Neural cell (in vitro differentiated cells): Measurements from ENCODE around the gene FBLN5. TPM values are rescaled to one million over a fixed set of nuclear protein-coding genes. Genes with fewer than 3 reads are reported as not detected.
A peak's percentile ranks its signal among the peaks of the same experiment; 100 is the strongest.

Experiments
- H2AFZ ChIP-seq: fragments of 200-600, 300-800 bp; sonication (generic), shearing (Covaris generic); 2 replicates; pipeline ENCODE4 v1.6.0; 2014; ENCODE audit warnings: low read depth, mild to moderate bottlenecking, antibody characterized with exemption, low read length, moderate library complexity
- H3F3A ChIP-seq: fragments of 200-600 bp; shearing (Covaris generic); 2 replicates; pipeline ENCODE4 v1.6.1; 2016; ENCODE audit warnings: mild to moderate bottlenecking, moderate library complexity, mixed read lengths, antibody characterized with exemption, low read length; ENCODE audit not compliant: insufficient read depth, poor library complexity, severe bottlenecking
- H3K27ac ChIP-seq: fragments of 200-600, 300-800 bp; sonication (generic), shearing (Covaris generic); 2 replicates; pipeline ENCODE4 v1.5.1; 2014; ENCODE audit warnings: mild to moderate bottlenecking, low read length, moderate library complexity
- H3K27me3 ChIP-seq: fragments of 300-800, 200-600 bp; sonication (generic), shearing (Covaris generic); 2 replicates; pipeline ENCODE4 v1.6.0; 2014; ENCODE audit warnings: mild to moderate bottlenecking, low read depth, low read length, moderate library complexity; ENCODE audit not compliant: insufficient read depth
- H3K36me3 ChIP-seq: fragments of 300-800, 200-600 bp; sonication (generic), shearing (Covaris generic); 2 replicates; pipeline ENCODE4 v1.5.1; 2014; ENCODE audit warnings: mild to moderate bottlenecking, antibody characterized with exemption, low read length, moderate library complexity; ENCODE audit not compliant: insufficient read depth
- H3K4me2 ChIP-seq: fragments of 300-800, 200-600 bp; sonication (generic), shearing (Covaris generic); 2 replicates; pipeline ENCODE4 v1.6.0; 2014; ENCODE audit warnings: mild to moderate bottlenecking, low read length
- H3K4me3 ChIP-seq: fragments of 300-800, 200-600 bp; sonication (generic), shearing (Covaris generic); 2 replicates; pipeline ENCODE4 v1.5.1; 2014; ENCODE audit warnings: mild to moderate bottlenecking, low read length, moderate library complexity
- H3K79me2 ChIP-seq: fragments of 200-600 bp; shearing (Covaris generic); replicated peaks from 2 replicates; pipeline ENCODE4 v1.6.0; 2014; ENCODE audit warnings: mild to moderate bottlenecking, low read length, moderate library complexity; ENCODE audit not compliant: insufficient read depth
- H3K9ac ChIP-seq: fragments of 300-800, 200-600 bp; sonication (generic), shearing (Covaris generic); 2 replicates; pipeline ENCODE4 v1.6.1; 2016; ENCODE audit warnings: mild to moderate bottlenecking, low read length, mixed read lengths
- H3K9me2 ChIP-seq: fragments of 200-600 bp; shearing (Covaris generic); 2 replicates; pipeline ENCODE4 v1.6.1; 2016; ENCODE audit warnings: mild to moderate bottlenecking, low read length, mixed read lengths; ENCODE audit not compliant: insufficient read depth
- H3K9me3 ChIP-seq: fragments of 200-600, 300-800 bp; sonication (generic), shearing (Covaris generic); 2 replicates; pipeline ENCODE4 v1.6.1; 2016; ENCODE audit warnings: mild to moderate bottlenecking, mixed run types, low read length, moderate library complexity, mixed read lengths
- H4K20me1 ChIP-seq: fragments of 200-600 bp; shearing (Covaris generic); 2 replicates; pipeline ENCODE4 v1.6.1; 2016; ENCODE audit warnings: mild to moderate bottlenecking, mixed run types; ENCODE audit not compliant: insufficient read depth
- EP300 ChIP-seq: fragments of 450-650 bp; conservative IDR thresholded peaks from 2 replicates; pipeline ENCODE4 v1.6.1; 2014; ENCODE audit warnings: antibody characterized with exemption, mild to moderate bottlenecking, moderate library complexity; ENCODE audit not compliant: poor library complexity, severe bottlenecking
- EZH2 ChIP-seq: fragments of 200-600, 300-800 bp; shearing (Covaris generic), sonication (generic); IDR thresholded peaks from 2 replicates; pipeline ENCODE4 v1.6.1; 2014; ENCODE audit warnings: antibody characterized with exemption, low read length, borderline replicate concordance, mild to moderate bottlenecking; ENCODE audit not compliant: insufficient read depth, poor library complexity, severe bottlenecking
- MXI1 ChIP-seq: fragments of 450-650 bp; conservative IDR thresholded peaks from 2 replicates; pipeline ENCODE4 v1.6.1; 2014; ENCODE audit warnings: antibody characterized with exemption, mild to moderate bottlenecking; ENCODE audit not compliant: poor library complexity, severe bottlenecking
- POLR2AphosphoS5 ChIP-seq: IDR thresholded peaks from 2 replicates; pipeline ENCODE4 v1.6.1; 2012
- RAD21 ChIP-seq: fragments of 450-650 bp; conservative IDR thresholded peaks from 2 replicates; pipeline ENCODE4 v1.6.1; 2014; ENCODE audit warnings: antibody characterized with exemption, mild to moderate bottlenecking, moderate library complexity
- SMC3 ChIP-seq: fragments of 450-650 bp; conservative IDR thresholded peaks from 2 replicates; pipeline ENCODE4 v1.6.1; 2014; ENCODE audit warnings: antibody characterized with exemption, mild to moderate bottlenecking, moderate library complexity; ENCODE audit not compliant: poor library complexity
- TAF1 ChIP-seq: IDR thresholded peaks from 2 replicates; pipeline ENCODE4 v1.6.1; 2012; ENCODE audit warnings: low read depth
- polyA minus RNA-seq: library from RNA; depleted of rRNA, polyadenylated mRNA; stranded (reverse); fragments of >200 nt; gene quantifications from 2 replicates; pipeline ENCODE4 v1.2.3, GENCODE V29; 2014
- polyA plus RNA-seq: library from polyadenylated mRNA; depleted of rRNA; stranded (reverse); fragments of >200 nt; gene quantifications from 2 replicates; pipeline ENCODE4 v1.2.3, GENCODE V29; 2014
- TF ChIP-seq, protein P1 (sequence below): fragments of 450-650 bp; IDR thresholded peaks from 2 replicates; pipeline ENCODE4 v1.5.1; 2014; ENCODE audit warnings: antibody characterized with exemption, mild to moderate bottlenecking, moderate library complexity; ENCODE audit not compliant: poor library complexity, severe bottlenecking
- TF ChIP-seq, protein P2 (sequence below): IDR thresholded peaks from 2 replicates; pipeline ENCODE4 v1.6.1; 2012; ENCODE audit warnings: borderline replicate concordance

FBLN5 gene, protein sequence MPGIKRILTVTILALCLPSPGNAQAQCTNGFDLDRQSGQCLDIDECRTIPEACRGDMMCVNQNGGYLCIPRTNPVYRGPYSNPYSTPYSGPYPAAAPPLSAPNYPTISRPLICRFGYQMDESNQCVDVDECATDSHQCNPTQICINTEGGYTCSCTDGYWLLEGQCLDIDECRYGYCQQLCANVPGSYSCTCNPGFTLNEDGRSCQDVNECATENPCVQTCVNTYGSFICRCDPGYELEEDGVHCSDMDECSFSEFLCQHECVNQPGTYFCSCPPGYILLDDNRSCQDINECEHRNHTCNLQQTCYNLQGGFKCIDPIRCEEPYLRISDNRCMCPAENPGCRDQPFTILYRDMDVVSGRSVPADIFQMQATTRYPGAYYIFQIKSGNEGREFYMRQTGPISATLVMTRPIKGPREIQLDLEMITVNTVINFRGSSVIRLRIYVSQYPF
- 0.78 and 1.5 TPM in 2 replicates for polyA plus RNA-seq
- polyA minus RNA-seq, result 0.58 TPM in 1 of 2 replicates, not detected in the other

DNA sequence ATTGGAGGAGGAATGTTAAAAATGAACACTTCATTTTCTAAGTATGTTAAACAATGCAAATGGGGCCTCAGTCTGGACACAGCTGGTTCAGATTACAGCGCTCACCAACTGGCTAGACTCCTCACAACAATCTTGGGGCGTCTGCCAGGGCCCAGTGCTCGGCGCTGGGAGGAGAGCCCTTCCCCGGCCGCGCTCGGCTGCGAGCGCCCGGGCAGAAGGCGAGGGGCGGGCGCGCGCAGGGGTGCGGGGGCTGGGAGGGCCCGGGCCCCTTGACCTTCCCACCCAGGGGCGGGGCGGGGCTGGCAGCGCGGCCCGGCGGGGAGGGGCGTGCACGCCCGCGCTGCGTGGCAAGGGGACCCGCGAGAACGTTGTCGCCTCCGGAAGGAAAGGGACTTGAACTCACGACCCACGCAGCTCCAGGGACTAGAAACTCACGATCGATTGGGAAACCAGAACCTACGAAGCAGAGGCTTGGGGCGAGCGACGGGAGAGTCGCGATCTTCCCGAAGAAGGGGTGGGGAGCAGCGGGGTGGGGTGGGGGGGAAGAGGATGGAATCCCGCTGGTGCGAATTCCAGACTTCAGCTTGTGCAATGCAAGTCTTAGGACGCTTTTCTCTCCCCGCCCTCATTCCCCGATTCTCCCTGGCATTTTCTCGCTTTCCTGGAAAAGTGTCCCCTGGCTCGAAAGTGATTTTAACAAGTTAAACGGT lies at the start of gene FBLN5:
Gene FBLN5, minus strand, starts transcription at position 220 of the 710 bp plus-strand sequence. CDS start 465 bp downstream, outside the sequence.
- H3K27me3 ChIP-seq, result peaks cover 24% of the 10 kb centered on the region
- no peaks in the 10 kb centered on the region for H3K9me2 ChIP-seq
- no peaks in the 10 kb centered on the region for H3K36me3 ChIP-seq
- H3K27ac ChIP-seq, result no peak within 1 kb of the TSS
- no peak within 1 kb of the TSS for H3K4me2 ChIP-seq
- H3K79me2 ChIP-seq, result no peaks in the 10 kb centered on the region
- H4K20me1 ChIP-seq, result no peaks in the 10 kb centered on the region
- no peaks in the 10 kb centered on the region for H3F3A ChIP-seq
- peak within 1 kb of the TSS; percentile 56 for H3K4me3 ChIP-seq
- peak within 1 kb of the TSS; percentile 8 for H2AFZ ChIP-seq
- H3K9ac ChIP-seq, result no peak within 1 kb of the TSS
- no peaks in the 10 kb centered on the region for H3K9me3 ChIP-seq
- TF ChIP-seq MXI1 (no peak), RAD21 (no peak), EZH2 (no peak), SMC3 (no peak), EP300 (no peak), TAF1 (no peak), POLR2AphosphoS5 (no peak)
- TF ChIP-seq, protein P1, sequence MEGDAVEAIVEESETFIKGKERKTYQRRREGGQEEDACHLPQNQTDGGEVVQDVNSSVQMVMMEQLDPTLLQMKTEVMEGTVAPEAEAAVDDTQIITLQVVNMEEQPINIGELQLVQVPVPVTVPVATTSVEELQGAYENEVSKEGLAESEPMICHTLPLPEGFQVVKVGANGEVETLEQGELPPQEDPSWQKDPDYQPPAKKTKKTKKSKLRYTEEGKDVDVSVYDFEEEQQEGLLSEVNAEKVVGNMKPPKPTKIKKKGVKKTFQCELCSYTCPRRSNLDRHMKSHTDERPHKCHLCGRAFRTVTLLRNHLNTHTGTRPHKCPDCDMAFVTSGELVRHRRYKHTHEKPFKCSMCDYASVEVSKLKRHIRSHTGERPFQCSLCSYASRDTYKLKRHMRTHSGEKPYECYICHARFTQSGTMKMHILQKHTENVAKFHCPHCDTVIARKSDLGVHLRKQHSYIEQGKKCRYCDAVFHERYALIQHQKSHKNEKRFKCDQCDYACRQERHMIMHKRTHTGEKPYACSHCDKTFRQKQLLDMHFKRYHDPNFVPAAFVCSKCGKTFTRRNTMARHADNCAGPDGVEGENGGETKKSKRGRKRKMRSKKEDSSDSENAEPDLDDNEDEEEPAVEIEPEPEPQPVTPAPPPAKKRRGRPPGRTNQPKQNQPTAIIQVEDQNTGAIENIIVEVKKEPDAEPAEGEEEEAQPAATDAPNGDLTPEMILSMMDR, result no peak
- TF ChIP-seq, protein P2, sequence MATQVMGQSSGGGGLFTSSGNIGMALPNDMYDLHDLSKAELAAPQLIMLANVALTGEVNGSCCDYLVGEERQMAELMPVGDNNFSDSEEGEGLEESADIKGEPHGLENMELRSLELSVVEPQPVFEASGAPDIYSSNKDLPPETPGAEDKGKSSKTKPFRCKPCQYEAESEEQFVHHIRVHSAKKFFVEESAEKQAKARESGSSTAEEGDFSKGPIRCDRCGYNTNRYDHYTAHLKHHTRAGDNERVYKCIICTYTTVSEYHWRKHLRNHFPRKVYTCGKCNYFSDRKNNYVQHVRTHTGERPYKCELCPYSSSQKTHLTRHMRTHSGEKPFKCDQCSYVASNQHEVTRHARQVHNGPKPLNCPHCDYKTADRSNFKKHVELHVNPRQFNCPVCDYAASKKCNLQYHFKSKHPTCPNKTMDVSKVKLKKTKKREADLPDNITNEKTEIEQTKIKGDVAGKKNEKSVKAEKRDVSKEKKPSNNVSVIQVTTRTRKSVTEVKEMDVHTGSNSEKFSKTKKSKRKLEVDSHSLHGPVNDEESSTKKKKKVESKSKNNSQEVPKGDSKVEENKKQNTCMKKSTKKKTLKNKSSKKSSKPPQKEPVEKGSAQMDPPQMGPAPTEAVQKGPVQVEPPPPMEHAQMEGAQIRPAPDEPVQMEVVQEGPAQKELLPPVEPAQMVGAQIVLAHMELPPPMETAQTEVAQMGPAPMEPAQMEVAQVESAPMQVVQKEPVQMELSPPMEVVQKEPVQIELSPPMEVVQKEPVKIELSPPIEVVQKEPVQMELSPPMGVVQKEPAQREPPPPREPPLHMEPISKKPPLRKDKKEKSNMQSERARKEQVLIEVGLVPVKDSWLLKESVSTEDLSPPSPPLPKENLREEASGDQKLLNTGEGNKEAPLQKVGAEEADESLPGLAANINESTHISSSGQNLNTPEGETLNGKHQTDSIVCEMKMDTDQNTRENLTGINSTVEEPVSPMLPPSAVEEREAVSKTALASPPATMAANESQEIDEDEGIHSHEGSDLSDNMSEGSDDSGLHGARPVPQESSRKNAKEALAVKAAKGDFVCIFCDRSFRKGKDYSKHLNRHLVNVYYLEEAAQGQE, result no peak

DNA sequence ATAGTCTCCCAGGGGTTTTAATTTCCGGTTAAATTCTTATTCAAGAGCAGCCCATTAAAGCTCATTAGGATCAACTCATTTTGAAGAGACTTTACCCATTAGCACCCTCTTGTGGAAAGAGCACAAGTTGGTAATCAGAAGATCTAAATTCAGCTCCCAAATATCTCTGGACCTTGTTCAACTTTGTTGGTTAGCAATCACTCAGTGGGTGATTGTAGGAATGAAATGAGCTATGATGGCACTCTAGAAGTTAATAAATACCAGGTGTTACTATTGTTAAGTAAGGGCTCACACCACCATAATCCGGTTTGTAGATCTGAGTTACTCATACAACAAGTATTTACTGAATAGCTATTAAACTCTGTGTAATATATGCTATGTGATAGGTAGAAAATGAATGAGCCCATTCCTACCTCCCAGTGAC lies 49.5 kb upstream of the FBLN5 start:
- Histone ChIP-seq H3K36me3 (no peaks in the 10 kb centered on the region), H3K27me3 (no peaks in the 10 kb centered on the region), H3K4me3 (no peak overlapping the region), H3K9me3 (no peaks in the 10 kb centered on the region), H3K4me2 (no peak overlapping the region), H3K9ac (no peak overlapping the region), H3K9me2 (no peaks in the 10 kb centered on the region), H2AFZ (no peak overlapping the region), H4K20me1 (no peaks in the 10 kb centered on the region), H3K79me2 (no peaks in the 10 kb centered on the region), H3F3A (no peaks in the 10 kb centered on the region), H3K27ac (no peak overlapping the region)
- TF ChIP-seq SMC3 (peak; percentile 67), EP300 (no peak), RAD21 (peak; percentile 65), TAF1 (no peak)
- TF ChIP-seq, protein P1, result peak; percentile 61
